Trophoblast cell (in vitro differentiated cells and primary cell): ENCODE data around the gene POP7.
A peak's percentile ranks its signal among the peaks of the same experiment; 100 is the strongest.

ENCODE experiments used
- DNase-seq, 2 donors: peaks; one replicate each; pipeline ENCODE4 v3.0.0-alpha.2; 2016
- H2AFZ ChIP-seq: 2 replicates; pipeline ENCODE4 v1.6.1; 2013; ENCODE audit warnings: low read length, moderate library complexity, mild to moderate bottlenecking; ENCODE audit not compliant: insufficient read depth, poor library complexity
- H2AK5ac ChIP-seq: 2 replicates; pipeline ENCODE4 v1.6.1; 2013; ENCODE audit warnings: mild to moderate bottlenecking, low read length
- H2BK120ac ChIP-seq: 2 replicates; pipeline ENCODE4 v1.6.1; 2013; ENCODE audit warnings: low read length, mild to moderate bottlenecking, moderate library complexity; ENCODE audit not compliant: insufficient read depth, poor library complexity
- H2BK12ac ChIP-seq: 2 replicates; pipeline ENCODE4 v1.6.1; 2013; ENCODE audit warnings: mild to moderate bottlenecking, low read length, moderate library complexity
- H2BK5ac ChIP-seq: 2 replicates; pipeline ENCODE4 v1.6.1; 2013; ENCODE audit warnings: low read length, low read depth, moderate library complexity, mild to moderate bottlenecking; ENCODE audit not compliant: poor library complexity
- H3K14ac ChIP-seq: 2 replicates; pipeline ENCODE4 v1.6.1; 2013; ENCODE audit warnings: mild to moderate bottlenecking, low read length
- H3K18ac ChIP-seq: 2 replicates; pipeline ENCODE4 v1.6.1; 2013; ENCODE audit warnings: mild to moderate bottlenecking, low read length
- H3K23ac ChIP-seq: 2 replicates; pipeline ENCODE4 v1.6.1; 2013; ENCODE audit warnings: low read length
- H3K27ac ChIP-seq: 2 replicates; pipeline ENCODE4 v1.5.1; 2013; ENCODE audit warnings: low read depth, mild to moderate bottlenecking, inconsistent platforms, low read length, moderate library complexity
- H3K27me3 ChIP-seq: 2 replicates; pipeline ENCODE4 v1.6.1; 2013; ENCODE audit warnings: inconsistent platforms, mild to moderate bottlenecking, low read length, moderate library complexity; ENCODE audit not compliant: insufficient read depth
- H3K36me3 ChIP-seq, 2 experiments: 1 replicate in 1 of 2; 2 replicates in 1 of 2; pipeline ENCODE4 v1.6.1; 2013; ENCODE audit warnings: low read length in 2 of 2, mild to moderate bottlenecking in 2 of 2, moderate library complexity in 1 of 2; ENCODE audit not compliant: insufficient read depth in 2 of 2, control insufficient read depth in 1 of 2
- H3K4ac ChIP-seq: 2 replicates; pipeline ENCODE4 v1.6.1; 2013; ENCODE audit warnings: low read depth, mild to moderate bottlenecking, low read length, moderate library complexity
- H3K4me1 ChIP-seq, 2 experiments: 1 replicate in 1 of 2; 2 replicates in 1 of 2; pipeline ENCODE4 v1.6.1; 2013; ENCODE audit warnings: low read length in 2 of 2, mild to moderate bottlenecking in 2 of 2, moderate library complexity in 1 of 2; ENCODE audit not compliant: insufficient read depth in 2 of 2, control insufficient read depth in 1 of 2
- H3K4me2 ChIP-seq: 2 replicates; pipeline ENCODE4 v1.6.1; 2013; ENCODE audit warnings: inconsistent platforms, mild to moderate bottlenecking, low read length, moderate library complexity
- H3K4me3 ChIP-seq: 2 replicates; pipeline ENCODE4 v1.5.1; 2013; ENCODE audit warnings: mild to moderate bottlenecking, low read depth, low read length, inconsistent platforms
- H3K79me1 ChIP-seq: one replicate; pipeline ENCODE4 v1.6.1; 2013; ENCODE audit warnings: low read length
- H3K79me2 ChIP-seq: 2 replicates; pipeline ENCODE4 v1.6.1; 2013; ENCODE audit warnings: low read length, mild to moderate bottlenecking; ENCODE audit not compliant: control insufficient read depth, insufficient read depth, poor library complexity
- H3K9ac ChIP-seq: 2 replicates; pipeline ENCODE4 v1.6.1; 2013; ENCODE audit warnings: mild to moderate bottlenecking, low read length
- H3K9me3 ChIP-seq: 2 replicates; pipeline ENCODE4 v1.6.1; 2013; ENCODE audit warnings: low read depth, mild to moderate bottlenecking, control low read depth, inconsistent platforms, low read length; ENCODE audit not compliant: insufficient read depth
- H4K12ac ChIP-seq: 2 replicates; pipeline ENCODE4 v1.6.1; 2013; ENCODE audit warnings: low read depth, mild to moderate bottlenecking, low read length, moderate library complexity
- H4K8ac ChIP-seq: 2 replicates; pipeline ENCODE4 v1.6.1; 2013; ENCODE audit warnings: low read depth, mild to moderate bottlenecking, low read length, moderate library complexity
- H4K91ac ChIP-seq: one replicate; pipeline ENCODE4 v1.6.1; 2013; ENCODE audit warnings: low read depth, mild to moderate bottlenecking, low read length, moderate library complexity
- WGBS: extraction: QIAGEN DNeasy Blood & Tissue Kit; methylation state at CpG from one replicate; pipeline ENCODE4 v1.1.7; 2013; ENCODE audit warnings: missing lambda C conversion rate; ENCODE audit not compliant: insufficient read length, insufficient coverage; ENCODE audit errors: extremely low coverage; 5-methylcytosine and 5-hydroxymethylcytosine counted together

The POP7 gene

GRCh38 chr7:100675581-100676350 is 30.2 kb upstream of the POP7 start:
- Histone ChIP-seq H3K27ac (no peak overlapping the region), H3K9me3 (no peaks in the 10 kb centered on the region), H2BK120ac (no peak overlapping the region), H3K4ac (peak overlapping the region; percentile 25), H3K4me1 (peaks cover 0 to 4% of the 10 kb centered on the region in 2 experiments), H3K4me3 (peak overlapping the region; percentile 97), H3K36me3 (peaks cover 43 to 44% of the 10 kb centered on the region in 2 experiments), H3K4me2 (peak overlapping the region; percentile 94), H3K79me1 (peaks cover 17% of the 10 kb centered on the region), H3K27me3 (no peaks in the 10 kb centered on the region), H4K91ac (no peak overlapping the region), H3K9ac (peak overlapping the region; percentile 68), H2BK5ac (no peak overlapping the region), H4K8ac (peak overlapping the region; percentile 50), H2BK12ac (no peak overlapping the region), H2AK5ac (peak overlapping the region; percentile 66), H4K12ac (peak overlapping the region; percentile 40), H3K14ac (no peak overlapping the region), H3K79me2 (peaks cover 20% of the 10 kb centered on the region), H3K18ac (peak overlapping the region; percentile 35), H3K23ac (no peak overlapping the region), H2AFZ (no peak overlapping the region)
- peak in 1 of 2 donors; percentile 30 for DNase-seq
- WGBS, result no CpG with 5 or more reads among the region's 59 CpGs

- no peak overlapping the region for H4K12ac ChIP-seq
- H2AK5ac ChIP-seq, result no peak overlapping the region
- H3K4ac ChIP-seq, result no peak overlapping the region
- H2BK12ac ChIP-seq, result no peak overlapping the region
- H2BK120ac ChIP-seq, result no peak overlapping the region
- no peak overlapping the region for H3K4me3 ChIP-seq
- H3K79me1 ChIP-seq, result peaks cover 17% of the 10 kb centered on the region
- peak overlapping the region; percentile 41 for H3K9ac ChIP-seq
- peaks cover 0 to 4% of the 10 kb centered on the region in 2 experiments for H3K4me1 ChIP-seq
- no peak overlapping the region for H3K18ac ChIP-seq
- H3K27ac ChIP-seq, result no peak overlapping the region
- H3K4me2 ChIP-seq, result peak overlapping the region; percentile 26
- no peaks in the 10 kb centered on the region for H3K27me3 ChIP-seq
- H3K14ac ChIP-seq, result no peak overlapping the region
- H2AFZ ChIP-seq, result no peak overlapping the region
- DNase-seq, result no peak
- H3K79me2 ChIP-seq, result peaks cover 20% of the 10 kb centered on the region
- no peak overlapping the region for H3K23ac ChIP-seq
- no peak overlapping the region for H4K91ac ChIP-seq
- WGBS, result no CpG with 5 or more reads among the region's 23 CpGs
- H2BK5ac ChIP-seq, result no peak overlapping the region
- H3K36me3 ChIP-seq, result peaks cover 50 to 51% of the 10 kb centered on the region in 2 experiments
- H4K8ac ChIP-seq, result no peak overlapping the region
- H3K9me3 ChIP-seq, result no peaks in the 10 kb centered on the region
These were observed 29.2 kb upstream of the POP7 start for GRCh38 chr7:100676501-100677306.

- peaks cover 0 to 4% of the 10 kb centered on the region in 2 experiments for H3K4me1 ChIP-seq
- H3K27ac ChIP-seq, result no peak overlapping the region
- no peak overlapping the region for H4K8ac ChIP-seq
- H4K12ac ChIP-seq, result no peak overlapping the region
- no peak overlapping the region for H2BK5ac ChIP-seq
- peaks cover 59 to 60% of the 10 kb centered on the region in 2 experiments for H3K36me3 ChIP-seq
- no peak overlapping the region for H3K18ac ChIP-seq
- H3K14ac ChIP-seq, result no peak overlapping the region
- DNase-seq, result no peak
- no peak overlapping the region for H2BK12ac ChIP-seq
- no peak overlapping the region for H2AK5ac ChIP-seq
- H3K23ac ChIP-seq, result no peak overlapping the region
- no CpG with 5 or more reads among the region's 36 CpGs for WGBS
- no peak overlapping the region for H4K91ac ChIP-seq
- H3K4ac ChIP-seq, result no peak overlapping the region
- no peak overlapping the region for H3K4me3 ChIP-seq
- no peaks in the 10 kb centered on the region for H3K27me3 ChIP-seq
- H3K4me2 ChIP-seq, result no peak overlapping the region
- no peaks in the 10 kb centered on the region for H3K9me3 ChIP-seq
- H3K79me1 ChIP-seq, result peaks cover 17% of the 10 kb centered on the region
- H2AFZ ChIP-seq, result no peak overlapping the region
- H2BK120ac ChIP-seq, result no peak overlapping the region
- H3K9ac ChIP-seq, result no peak overlapping the region
- peaks cover 20% of the 10 kb centered on the region for H3K79me2 ChIP-seq
These were observed 28.3 kb upstream of the POP7 start for GRCh38 chr7:100677308-100678267.
